HEK293 (cell line): Measurements from ENCODE around the gene NR2C2.

Source experiments
- CTCF ChIA-PET: fragments of 350-600 bp; formaldehyde crosslinking; extraction: SDS; loops from one replicate; lab custom pipeline; 2021; ENCODE audit warnings: antibody characterized with exemption; lab: Yijun Ruan, JAX
- POLR2A ChIA-PET: fragments of 300-600 bp; formaldehyde crosslinking; extraction: SDS; loops from one replicate; lab custom pipeline; 2020; ENCODE audit warnings: antibody characterized with exemption, inconsistent platforms; lab: Yijun Ruan, JAX
- H3K27ac ChIP-seq: fragments of 200-500 bp; sonication (Bioruptor generic); 2 replicates; pipeline ENCODE4 v1.5.1; 2014; ENCODE audit warnings: low read depth, low read length, control low read depth, inconsistent platforms; ENCODE audit errors: extremely low read depth
- H3K36me3 ChIP-seq, 2 experiments: fragments of 200-500 bp in 1 of 2; sonication (Bioruptor generic) in 1 of 2; 1 replicate in 1 of 2; 2 replicates in 1 of 2; pipeline ENCODE4 v1.5.1; 2014 to 2017; ENCODE audit warnings: inconsistent platforms in 2 of 2, low read length in 2 of 2; ENCODE audit not compliant: control insufficient read depth in 2 of 2, insufficient read depth in 1 of 2
- H3K4me1 ChIP-seq: fragments of 200-500 bp; sonication (Bioruptor generic); 2 replicates; pipeline ENCODE4 v1.5.1; 2014; ENCODE audit warnings: mild to moderate bottlenecking, low read length, inconsistent platforms; ENCODE audit not compliant: control insufficient read depth, insufficient read depth
- H3K4me3 ChIP-seq: 2 replicates; pipeline ENCODE4 v1.5.1; 2011; ENCODE audit warnings: low read depth, mild to moderate bottlenecking, control low read depth, low read length, moderate library complexity
- H3K9me3 ChIP-seq: fragments of 200-500 bp; sonication (Bioruptor generic); 2 replicates; pipeline ENCODE4 v1.5.1; 2014; ENCODE audit warnings: low read depth, low read length, inconsistent platforms; ENCODE audit not compliant: control insufficient read depth, insufficient read depth
- ATF2 ChIP-seq: fragments of 450-650 bp; formaldehyde crosslinking; IDR thresholded peaks from 2 replicates; pipeline ENCODE4 v1.5.1; 2016; ENCODE audit warnings: missing biosample characterization, missing genetic modification characterization, low read depth
- BCL11A ChIP-seq: fragments of 450-650 bp; formaldehyde crosslinking; IDR thresholded peaks from 2 replicates; pipeline ENCODE4 v1.5.1; 2016; ENCODE audit warnings: low read depth, missing biosample characterization, missing genetic modification characterization
- CTCF ChIP-seq: fragments of 450-650 bp; formaldehyde crosslinking; IDR thresholded peaks from 2 replicates; pipeline ENCODE4 v1.5.1; 2016; ENCODE audit warnings: missing biosample characterization, missing genetic modification characterization
- GLIS2 ChIP-seq: fragments of 450-650 bp; formaldehyde crosslinking; IDR thresholded peaks from 2 replicates; pipeline ENCODE4 v1.5.1; 2016; ENCODE audit warnings: missing biosample characterization, missing genetic modification characterization
- HOXC10 ChIP-seq: sonication (generic); formaldehyde crosslinking; IDR thresholded peaks from 2 replicates; pipeline ENCODE4 v1.8.1; 2023; ENCODE audit warnings: mild to moderate bottlenecking, missing genetic modification reagents
- PRDM2 ChIP-seq: fragments of 450-650 bp; formaldehyde crosslinking; IDR thresholded peaks from 2 replicates; pipeline ENCODE4 v1.5.1; 2016; ENCODE audit warnings: missing biosample characterization, missing genetic modification characterization, borderline replicate concordance
- ZNF10 ChIP-seq: fragments of 450-650 bp; formaldehyde crosslinking; IDR thresholded peaks from 2 replicates; pipeline ENCODE4 v1.5.1; 2017; ENCODE audit warnings: missing biosample characterization, missing genetic modification characterization
- ZNF121 ChIP-seq: fragments of 450-650 bp; formaldehyde crosslinking; IDR thresholded peaks from 2 replicates; pipeline ENCODE4 v1.5.1; 2016; ENCODE audit warnings: missing biosample characterization, missing genetic modification characterization
- ZNF155 ChIP-seq: fragments of 450-650 bp; formaldehyde crosslinking; IDR thresholded peaks from 2 replicates; pipeline ENCODE4 v1.5.1; 2016; ENCODE audit warnings: missing biosample characterization, missing genetic modification characterization
- ZNF239 ChIP-seq: fragments of 450-650 bp; formaldehyde crosslinking; IDR thresholded peaks from 2 replicates; pipeline ENCODE4 v1.5.1; 2016; ENCODE audit warnings: missing biosample characterization, missing genetic modification characterization
- ZNF302 ChIP-seq: fragments of 450-650 bp; formaldehyde crosslinking; IDR thresholded peaks from 2 replicates; pipeline ENCODE4 v1.5.1; 2016; ENCODE audit warnings: missing biosample characterization, missing genetic modification characterization, low read depth
- ZNF391 ChIP-seq: fragments of 450-650 bp; formaldehyde crosslinking; IDR thresholded peaks from 2 replicates; pipeline ENCODE4 v1.5.1; 2016; ENCODE audit warnings: low read depth, missing biosample characterization, missing genetic modification characterization, borderline replicate concordance
- ZNF398 ChIP-seq: fragments of 450-650 bp; formaldehyde crosslinking; IDR thresholded peaks from 2 replicates; pipeline ENCODE4 v1.5.1; 2017; ENCODE audit warnings: missing biosample characterization, missing genetic modification characterization
- ZNF510 ChIP-seq: fragments of 450-650 bp; formaldehyde crosslinking; IDR thresholded peaks from 2 replicates; pipeline ENCODE4 v1.5.1; 2018; ENCODE audit warnings: mild to moderate bottlenecking, missing genetic modification characterization, missing biosample characterization; ENCODE audit not compliant: insufficient replicate concordance
- ZNF548 ChIP-seq: fragments of 450-650 bp; formaldehyde crosslinking; IDR thresholded peaks from 2 replicates; pipeline ENCODE4 v1.5.1; 2016; ENCODE audit warnings: missing biosample characterization, missing genetic modification characterization
- ZNF600 ChIP-seq: fragments of 450-650 bp; formaldehyde crosslinking; IDR thresholded peaks from 2 replicates; pipeline ENCODE4 v1.5.1; 2016; ENCODE audit warnings: missing biosample characterization, missing genetic modification characterization
- ZNF624 ChIP-seq: fragments of 450-650 bp; formaldehyde crosslinking; IDR thresholded peaks from 2 replicates; pipeline ENCODE4 v1.5.1; 2017; ENCODE audit warnings: missing biosample characterization, missing genetic modification characterization
- ZNF654 ChIP-seq: fragments of 450-650 bp; formaldehyde crosslinking; IDR thresholded peaks from 2 replicates; pipeline ENCODE4 v1.5.1; 2016; ENCODE audit warnings: low read depth, missing biosample characterization, missing genetic modification characterization
- ZNF658 ChIP-seq: fragments of 450-650 bp; formaldehyde crosslinking; IDR thresholded peaks from 2 replicates; pipeline ENCODE4; 2016; ENCODE audit warnings: missing biosample characterization, missing genetic modification characterization
- ZNF677 ChIP-seq: fragments of 450-650 bp; IDR thresholded peaks from 2 replicates; pipeline ENCODE4 v1.5.0; 2018; ENCODE audit warnings: missing biosample characterization, mild to moderate bottlenecking, missing genetic modification characterization, moderate library complexity
- ZNF837 ChIP-seq: fragments of 450-650 bp; formaldehyde crosslinking; IDR thresholded peaks from 2 replicates; pipeline ENCODE4 v1.5.1; 2016; ENCODE audit warnings: missing biosample characterization, missing genetic modification characterization

The NR2C2 gene

GRCh38 chr3:14914779-14915117 is 32.6 kb upstream of the NR2C2 start:
- Histone ChIP-seq H3K36me3 (no peaks in the 10 kb centered on the region), H3K9me3 (no peaks in the 10 kb centered on the region), H3K27ac (no peak overlapping the region), H3K4me1 (no peaks in the 10 kb centered on the region), H3K4me3 (no peak overlapping the region)
- ChIA-PET POLR2A (no interaction called here), CTCF (interaction anchor here (0.6 to 3.0 kb wide), 5 partner anchors 10 to 663 kb away, joined by 3 to 17 read pairs (median 3); no protein-coding TSS in a partner anchor)
- TF ChIP-seq ZNF391 (tag by site-specific recombination): no peak
- TF ChIP-seq ATF2 (tag by site-specific recombination): no peak
- no peak for TF ChIP-seq ZNF677 (tag by site-specific recombination)

GRCh38 chr3:14915636-14916222 is 31.7 kb upstream of the NR2C2 start:
- TF ChIP-seq GLIS2 (tag by site-specific recombination): no peak
- TF ChIP-seq ZNF658: no peak
- TF ChIP-seq ZNF10 (tag by site-specific recombination): no peak
- peak; percentile 29; the same call in 1 of the 2 replicates for TF ChIP-seq CTCF (tag by site-specific recombination)
- TF ChIP-seq ZNF654: peak; percentile 18
- no peak for TF ChIP-seq ZNF155
- no peaks in the 10 kb centered on the region for H3K9me3 ChIP-seq
- CTCF ChIA-PET: interaction anchor here (0.5 to 2.1 kb wide), 6 partner anchors 84 to 319 kb away, joined by 3 to 6 read pairs (median 4); partner anchors contain the start of gene C3orf20
- H3K36me3 ChIP-seq: no peaks in the 10 kb centered on the region
- no peak overlapping the region for H3K4me3 ChIP-seq
- POLR2A ChIA-PET: no interaction called here
- no peak overlapping the region for H3K27ac ChIP-seq
- H3K4me1 ChIP-seq: no peaks in the 10 kb centered on the region

- H3K27ac ChIP-seq: no peak overlapping the region
- H3K36me3 ChIP-seq: no peaks in the 10 kb centered on the region
- H3K4me1 ChIP-seq: no peaks in the 10 kb centered on the region
- no peak overlapping the region for H3K4me3 ChIP-seq
- CTCF ChIA-PET: interaction anchor here (0.5 to 0.7 kb wide), 4 partner anchors 42 to 121 kb away, joined by 3 to 4 read pairs (median 4); no protein-coding TSS in a partner anchor
- no peaks in the 10 kb centered on the region for H3K9me3 ChIP-seq
- POLR2A ChIA-PET: interaction anchor here (0.6 kb wide), 1 partner anchor 181 kb away, joined by 5 read pairs; no protein-coding TSS in a partner anchor
- TF ChIP-seq ZNF239 (tag by site-specific recombination): no peak
- TF ChIP-seq ZNF837 (tag by site-specific recombination): no peak
- no peak for TF ChIP-seq BCL11A (tag by site-specific recombination)
- TF ChIP-seq PRDM2 (tag by site-specific recombination): no peak
- no peak for TF ChIP-seq ZNF398
- no peak for TF ChIP-seq HOXC10 (CRISPR knock-in tag)
- TF ChIP-seq ZNF121: no peak
- no peak for TF ChIP-seq ZNF600 (tag by site-specific recombination)
- no peak for TF ChIP-seq ZNF548 (tag by site-specific recombination)
- no peak for TF ChIP-seq ZNF624
- TF ChIP-seq ZNF510 (tag by site-specific recombination): no peak
- TF ChIP-seq ZNF302 (tag by site-specific recombination): no peak
Observed at GRCh38 chr3:14918356-14918860, 29.0 kb upstream of the NR2C2 start.
